ENCODE data around the gene CHDH.

Gene CHDH

GRCh38 chr3:53780806-53781205 is 65.4 kb downstream of the CHDH start:
- no peak for DNase-seq

DNA sequence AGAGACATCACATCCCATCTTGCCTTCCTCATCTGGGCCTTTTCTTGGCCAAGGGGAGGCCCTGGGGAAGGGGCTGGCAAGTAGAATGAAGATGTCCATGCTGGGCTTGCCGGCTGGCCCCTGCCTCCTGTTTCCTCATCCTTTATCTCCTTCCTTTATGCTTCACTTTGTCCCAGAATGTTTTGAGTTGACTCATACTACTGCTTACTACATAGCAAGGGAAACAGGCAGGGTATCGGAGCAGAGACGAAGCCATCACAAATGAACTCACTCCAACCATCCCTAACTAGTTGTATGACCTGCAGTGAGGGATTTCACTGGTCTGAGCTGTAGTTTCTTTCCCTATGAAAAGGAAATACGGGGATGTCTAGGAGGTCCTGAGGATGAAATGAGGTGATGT is 66.0 kb downstream of the CHDH start:
- no peak for DNase-seq

DNA sequence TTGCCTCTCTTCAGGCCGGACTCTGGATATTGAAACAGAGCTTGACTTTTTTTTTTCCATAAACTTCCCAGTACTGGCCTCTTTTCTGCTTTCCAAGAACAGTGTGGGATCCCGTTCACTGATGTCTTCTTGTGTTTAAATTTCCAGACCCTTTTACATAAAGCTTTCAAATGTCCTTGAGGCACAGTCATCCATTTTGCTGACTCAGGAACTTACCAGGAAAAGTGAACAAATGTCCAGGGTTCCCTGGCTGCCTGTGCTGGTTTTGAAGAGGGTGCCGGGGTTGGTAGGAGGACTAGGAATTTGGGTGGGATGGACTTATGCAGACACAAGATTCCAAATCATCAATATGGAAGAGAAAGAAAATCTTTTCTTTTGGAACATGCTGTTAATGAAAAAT is 68.1 kb downstream of the CHDH start:
- DNase-seq: no peak

GRCh38 chr3:53777468-53777867 is 68.8 kb downstream of the CHDH start:
- no peak for DNase-seq

- DNase-seq: no peak
Observed at GRCh38 chr3:53776494-53777101, 69.6 kb downstream of the CHDH start.

DNA sequence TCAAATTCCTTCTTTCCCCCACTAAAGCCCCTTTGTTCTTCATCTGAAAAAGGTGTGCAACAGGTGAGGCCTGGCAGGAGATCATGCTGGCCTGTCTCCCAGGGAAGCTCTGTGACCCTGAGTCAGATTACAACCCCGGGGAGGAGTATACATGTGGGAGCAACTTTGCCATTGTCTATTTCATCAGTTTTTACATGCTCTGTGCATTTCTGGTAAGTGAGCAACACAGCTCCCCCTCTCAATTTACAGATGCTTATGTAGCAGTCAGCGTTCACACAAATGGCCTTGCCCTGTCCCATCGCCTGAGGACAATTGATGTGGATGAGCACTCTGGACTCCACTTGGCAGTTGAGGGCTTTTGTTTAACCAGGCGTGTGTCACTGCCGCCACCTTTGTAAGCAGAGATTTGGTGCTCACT is 70.4 kb downstream of the CHDH start:
- no peak for DNase-seq

DNA sequence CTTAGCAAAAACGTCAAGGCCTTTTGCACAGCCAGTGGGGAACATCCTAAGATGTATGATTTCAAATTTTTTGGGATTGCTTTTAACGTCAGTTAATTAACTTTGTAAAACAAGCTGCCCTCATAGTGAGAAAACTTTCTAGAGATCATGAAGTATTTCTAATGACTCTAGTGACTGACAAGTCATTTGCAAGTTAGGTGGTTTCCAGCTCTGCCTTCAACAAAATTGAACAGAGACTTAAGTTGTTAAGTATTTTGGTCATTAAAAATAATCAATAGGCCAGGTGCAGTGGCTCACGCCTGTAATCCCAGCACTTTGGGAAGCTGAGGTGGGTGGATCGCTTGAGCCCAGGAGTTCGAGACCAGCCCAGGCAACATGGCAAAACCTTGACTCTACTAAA is 71.2 kb downstream of the CHDH start:
- no peak for DNase-seq

DNA sequence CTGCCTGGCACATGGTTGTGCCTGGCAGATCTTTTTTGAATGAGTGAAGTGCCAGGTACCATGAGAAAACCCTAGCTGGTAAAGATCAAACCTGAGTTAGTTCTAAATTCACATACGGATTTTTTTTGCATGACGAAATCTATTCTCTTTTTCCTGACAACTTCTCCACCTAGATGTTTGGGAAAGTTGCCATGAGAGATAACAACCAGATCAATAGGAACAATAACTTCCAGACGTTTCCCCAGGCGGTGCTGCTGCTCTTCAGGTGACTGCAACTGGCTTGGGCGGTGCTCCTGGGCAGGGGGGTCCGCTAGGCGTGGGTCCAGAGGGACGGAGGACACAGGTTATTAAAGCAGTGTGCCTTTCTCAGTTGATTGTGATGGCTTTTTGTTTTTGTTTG is 71.8 kb downstream of the CHDH start:
- DNase-seq: no peak

GRCh38 chr3:53773611-53774368 is 72.4 kb downstream of the CHDH start:
- no peak for DNase-seq

- DNase-seq: no peak
Observed at GRCh38 chr3:53773021-53773436, 73.2 kb downstream of the CHDH start.

DNA sequence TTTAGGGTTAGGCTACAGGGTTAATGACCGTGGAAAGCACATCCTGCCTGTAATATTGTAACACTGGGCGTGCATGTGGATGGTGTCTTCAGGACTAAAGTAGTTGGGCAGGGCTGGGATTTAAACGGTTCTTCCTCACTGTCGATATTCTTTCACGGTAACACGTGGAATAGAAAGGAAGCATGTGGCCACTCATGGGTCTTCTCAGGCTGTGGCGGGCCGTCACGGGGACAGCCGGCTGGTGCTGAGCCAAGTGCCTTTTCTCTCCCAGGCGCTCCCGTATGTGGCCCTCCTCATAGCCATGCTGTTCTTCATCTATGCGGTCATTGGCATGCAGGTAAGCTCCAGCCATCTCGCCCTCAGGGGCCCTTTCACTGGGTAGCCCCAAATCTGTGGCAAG is 73.7 kb downstream of the CHDH start:
- DNase-seq: no peak

GRCh38 chr3:53768478-53769459 is 77.5 kb downstream of the CHDH start:
- DNase-seq: no peak

- no peak for DNase-seq
Observed at GRCh38 chr3:53766706-53767105, 79.5 kb downstream of the CHDH start.

- DNase-seq: no peak
Observed at GRCh38 chr3:53765753-53766152, 80.5 kb downstream of the CHDH start.

- DNase-seq: no peak
Observed at GRCh38 chr3:53764026-53764775, 82.0 kb downstream of the CHDH start.

GRCh38 chr3:53763353-53763752 is 82.9 kb downstream of the CHDH start:
- DNase-seq: no peak

All from bone marrow (tissue), 2 donors.